Measurements from ENCODE around the gene ANGPTL3. TPM values are rescaled to one million over a fixed set of nuclear protein-coding genes. Genes with fewer than 3 reads are reported as not detected.

Gene ANGPTL3
- total and polyA plus RNA-seq, 10 of the 15 experiments (the other 5 are each of a cell fraction or from before 2014, with no cell fraction given): 0.05 to 0.15 (median 0.07) TPM; not detected in 7

- TF ChIP-seq ZBTB40 (IDR thresholded peaks at IDR 0.05; ENCODE audit: borderline replicate concordance) (no peak), STAT3 (IDR thresholded peaks at IDR 0.05; ENCODE audit: low read depth, low read length) (no peak)
- TF ChIP-seq, protein P1, sequence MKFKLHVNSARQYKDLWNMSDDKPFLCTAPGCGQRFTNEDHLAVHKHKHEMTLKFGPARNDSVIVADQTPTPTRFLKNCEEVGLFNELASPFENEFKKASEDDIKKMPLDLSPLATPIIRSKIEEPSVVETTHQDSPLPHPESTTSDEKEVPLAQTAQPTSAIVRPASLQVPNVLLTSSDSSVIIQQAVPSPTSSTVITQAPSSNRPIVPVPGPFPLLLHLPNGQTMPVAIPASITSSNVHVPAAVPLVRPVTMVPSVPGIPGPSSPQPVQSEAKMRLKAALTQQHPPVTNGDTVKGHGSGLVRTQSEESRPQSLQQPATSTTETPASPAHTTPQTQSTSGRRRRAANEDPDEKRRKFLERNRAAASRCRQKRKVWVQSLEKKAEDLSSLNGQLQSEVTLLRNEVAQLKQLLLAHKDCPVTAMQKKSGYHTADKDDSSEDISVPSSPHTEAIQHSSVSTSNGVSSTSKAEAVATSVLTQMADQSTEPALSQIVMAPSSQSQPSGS (IDR thresholded peaks at IDR 0.05; ENCODE audit: low read length): no peak
Observed at GRCh38 chr1:62593825-62594394, 3.4 kb upstream of the ANGPTL3 start (continued).

DNA sequence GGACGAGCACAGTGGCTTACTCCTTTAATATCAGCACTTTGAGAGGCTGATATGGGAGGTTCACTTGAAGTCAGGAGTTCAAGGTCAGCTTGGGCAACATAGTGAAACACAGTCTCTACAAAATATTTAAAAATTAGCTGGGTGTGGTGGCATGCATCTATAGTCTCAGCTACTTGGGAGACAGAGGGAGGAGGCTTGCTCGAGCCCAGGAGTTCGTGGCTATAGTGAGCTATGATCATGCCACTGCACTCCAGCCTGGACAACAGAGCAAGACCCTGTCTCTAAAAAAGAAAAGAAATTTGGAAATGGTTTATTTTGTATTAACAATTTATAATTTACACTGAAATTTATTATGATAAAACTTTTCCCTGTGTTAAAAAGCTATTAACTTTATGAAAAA, 1.7 kb upstream of the ANGPTL3 start:
- CTCF ChIA-PET: interaction anchor here (0.7 to 1.1 kb wide), 3 partner anchors 19 to 151 kb away, joined by 3 to 4 read pairs (median 3); no protein-coding TSS in a partner anchor
- H3K27me3 ChIP-seq (replicated peaks in 1 of 2; ENCODE audit: control insufficient read depth in 2 of 2, insufficient read depth in 2 of 2, low read length in 1 of 2): no peaks in the 10 kb centered on the region
- TF ChIP-seq NR2C2 (IDR thresholded peaks at IDR 0.05; ENCODE audit: borderline replicate concordance, control insufficient read depth, insufficient read length, low read depth) (no peak), E2F8 (IDR thresholded peaks at IDR 0.05; ENCODE audit: low read depth, partially characterized antibody) (no peak), SRF (IDR thresholded peaks at IDR 0.05; ENCODE audit: low read depth in 2 of 2, low read length in 2 of 2) (no peak), SMAD5 (IDR thresholded peaks at IDR 0.05; ENCODE audit: low read depth) (no peak), TBL1XR1 (IDR thresholded peaks at IDR 0.05; ENCODE audit: low read depth, low read length) (no peak)
- TF ChIP-seq, protein P2, sequence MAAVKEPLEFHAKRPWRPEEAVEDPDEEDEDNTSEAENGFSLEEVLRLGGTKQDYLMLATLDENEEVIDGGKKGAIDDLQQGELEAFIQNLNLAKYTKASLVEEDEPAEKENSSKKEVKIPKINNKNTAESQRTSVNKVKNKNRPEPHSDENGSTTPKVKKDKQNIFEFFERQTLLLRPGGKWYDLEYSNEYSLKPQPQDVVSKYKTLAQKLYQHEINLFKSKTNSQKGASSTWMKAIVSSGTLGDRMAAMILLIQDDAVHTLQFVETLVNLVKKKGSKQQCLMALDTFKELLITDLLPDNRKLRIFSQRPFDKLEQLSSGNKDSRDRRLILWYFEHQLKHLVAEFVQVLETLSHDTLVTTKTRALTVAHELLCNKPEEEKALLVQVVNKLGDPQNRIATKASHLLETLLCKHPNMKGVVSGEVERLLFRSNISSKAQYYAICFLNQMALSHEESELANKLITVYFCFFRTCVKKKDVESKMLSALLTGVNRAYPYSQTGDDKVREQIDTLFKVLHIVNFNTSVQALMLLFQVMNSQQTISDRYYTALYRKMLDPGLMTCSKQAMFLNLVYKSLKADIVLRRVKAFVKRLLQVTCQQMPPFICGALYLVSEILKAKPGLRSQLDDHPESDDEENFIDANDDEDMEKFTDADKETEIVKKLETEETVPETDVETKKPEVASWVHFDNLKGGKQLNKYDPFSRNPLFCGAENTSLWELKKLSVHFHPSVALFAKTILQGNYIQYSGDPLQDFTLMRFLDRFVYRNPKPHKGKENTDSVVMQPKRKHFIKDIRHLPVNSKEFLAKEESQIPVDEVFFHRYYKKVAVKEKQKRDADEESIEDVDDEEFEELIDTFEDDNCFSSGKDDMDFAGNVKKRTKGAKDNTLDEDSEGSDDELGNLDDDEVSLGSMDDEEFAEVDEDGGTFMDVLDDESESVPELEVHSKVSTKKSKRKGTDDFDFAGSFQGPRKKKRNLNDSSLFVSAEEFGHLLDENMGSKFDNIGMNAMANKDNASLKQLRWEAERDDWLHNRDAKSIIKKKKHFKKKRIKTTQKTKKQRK (IDR thresholded peaks at IDR 0.05; ENCODE audit: low read depth, low read length): no peak

More for the DNA sequence above, 1.7 kb upstream of the ANGPTL3 start:
- Histone ChIP-seq H3K36me3 (ENCODE audit: control insufficient read depth in 2 of 2, insufficient read depth in 2 of 2, low read length in 1 of 2) (no peaks in the 10 kb centered on the region), H3K4me1 (ENCODE audit: control insufficient read depth, insufficient read depth, low read length) (no peaks in the 10 kb centered on the region), H3K79me2 (ENCODE audit: control insufficient read depth, insufficient read depth, low read length) (no peaks in the 10 kb centered on the region), H2AFZ (ENCODE audit: control insufficient read depth, low read depth, low read length) (no peak overlapping the region), H3K9ac (ENCODE audit: control insufficient read depth, insufficient read depth, low read length) (no peak overlapping the region), H3K4me3 (no peak overlapping the region), H3K4me2 (ENCODE audit: control insufficient read depth, insufficient read depth) (no peak overlapping the region), H4K20me1 (ENCODE audit: control insufficient read depth, insufficient read depth) (no peaks in the 10 kb centered on the region), H3K9me3 (replicated peaks; ENCODE audit: control insufficient read depth, insufficient read depth, low read length) (no peaks in the 10 kb centered on the region), H3K27ac (ENCODE audit: control insufficient read depth, insufficient read depth) (no peak overlapping the region)
- RAD21 ChIA-PET (ENCODE audit: unreplicated experiment): no interaction called here
- ATAC-seq (no peak), DNase-seq (ENCODE audit: low read depth, low spot score) (no peak), FAIRE-seq (no peak)
- no TSS peak for BruUV-seq (replicated peaks)
- in situ Hi-C loops (cut with MboI) (no loop called here), intact Hi-C loops (cut with micrococcal nuclease; ENCODE audit: unreplicated experiment) (no loop called here)
- POLR2A ChIA-PET: no interaction called here
- 53% methylated on average over 3 of the region's 3 CpGs for WGBS (ENCODE audit: insufficient coverage, insufficient replicate concordance, low lambda C conversion rate, missing lambda C conversion rate)
- SMC1A ChIA-PET (ENCODE audit: uncharacterized antibody, unreplicated experiment): interaction anchor here (1.0 to 2.1 kb wide), 3 partner anchors 14 to 95 kb away, joined by 3 to 8 read pairs (median 3); no protein-coding TSS in a partner anchor

Data from GM12878 (cell line).